HepG2 (cell line): ENCODE data around the gene TGM1. TPM values are rescaled to one million over a fixed set of nuclear protein-coding genes. Genes with fewer than 3 reads are reported as not detected.

ENCODE experiments used
- ATAC-seq: fragments of 200-7000 bp; cut with Tn5 transposase; 3 replicates; pipeline ENCODE4 v1.9.1; 2020; ENCODE audit warnings: mild to moderate bottlenecking, moderate library complexity
- BruUV-seq: library from RNA; stranded (reverse); fragments of 400-500 nt; replicated peaks from 2 replicates; lab custom pipeline; 2021; lab: Mats Ljungman, UMichigan
- CTCF ChIA-PET: fragments of 300-600 bp; formaldehyde crosslinking; extraction: SDS; loops from one replicate; lab custom pipeline; 2021; ENCODE audit warnings: low total read pairs, inconsistent platforms, low intra/inter-chr PET ratio; lab: Yijun Ruan, JAX
- POLR2A ChIA-PET: fragments of 350-600 bp; sonication (Branson Sonifier 250); formaldehyde crosslinking; loops from one replicate; lab custom pipeline; 2020; ENCODE audit warnings: antibody characterized with exemption, inconsistent platforms; lab: Yijun Ruan, JAX
- DNase-seq: peaks from one replicate; pipeline ENCODE4 v3.0.0-alpha.2; 2015; ENCODE audit warnings: low spot score
- FAIRE-seq: peaks from 3 replicates; lab custom pipeline; 2011; peaks lifted over from hg19 to GRCh38; lab: Jason Lieb, UNC
- H2AFZ ChIP-seq: one replicate; pipeline ENCODE4 v1.6.1; 2011; ENCODE audit warnings: low read length, inconsistent platforms
- H3K27ac ChIP-seq: fragments of 300-600 bp; 3 replicates; pipeline ENCODE4 v1.8.0; 2011; ENCODE audit warnings: mixed run types, mild to moderate bottlenecking, mixed read lengths, low read length, inconsistent platforms; ENCODE audit not compliant: insufficient read depth; ENCODE audit errors: extremely low read length
- H3K27me3 ChIP-seq, 2 experiments: fragments of 200-600 bp in 1 of 2; 2 replicates in 1 of 2; 3 replicates in 1 of 2; pipeline versions ENCODE4 v1.6.0 to v1.8.0; 2011; ENCODE audit warnings: low read length in 2 of 2, mild to moderate bottlenecking in 2 of 2, moderate library complexity in 2 of 2, inconsistent platforms in 1 of 2; ENCODE audit not compliant: insufficient read depth in 2 of 2, control insufficient read depth in 1 of 2
- H3K36me3 ChIP-seq, 2 experiments: fragments of 200-600 bp in 1 of 2; replicated peaks in 1 of 2; 2 replicates in 1 of 2; 3 replicates in 1 of 2; pipeline versions ENCODE4 v1.5.1 to v1.8.0; 2011; ENCODE audit warnings: low read length in 2 of 2, inconsistent platforms in 1 of 2; ENCODE audit not compliant: insufficient read depth in 2 of 2, control insufficient read depth in 1 of 2
- H3K4me1 ChIP-seq: 2 replicates; pipeline ENCODE4 v1.5.1; 2012; ENCODE audit warnings: low read length, inconsistent platforms; ENCODE audit not compliant: insufficient read depth
- H3K4me2 ChIP-seq: 2 replicates; pipeline ENCODE4 v1.6.0; 2011; ENCODE audit warnings: low read depth, low read length, inconsistent platforms
- H3K4me3 ChIP-seq, 3 experiments: fragments of 200-600 bp in 1 of 3; sonication (generic), shearing (Covaris generic) in 1 of 3; replicated peaks in 1 of 3; 2 replicates each; pipeline ENCODE4 v1.5.1; 2011 to 2016; ENCODE audit warnings: low read length in 3 of 3, inconsistent platforms in 2 of 3, low read depth in 2 of 3, mild to moderate bottlenecking in 2 of 3, control low read depth in 1 of 3, mixed read lengths in 1 of 3; ENCODE audit not compliant: insufficient read depth in 1 of 3
- H3K79me2 ChIP-seq: one replicate; pipeline ENCODE4 v1.6.1; 2011; ENCODE audit warnings: low read length, inconsistent platforms; ENCODE audit not compliant: insufficient read depth
- H3K9ac ChIP-seq: 2 replicates; pipeline ENCODE4 v1.6.0; 2011; ENCODE audit warnings: mild to moderate bottlenecking, low read depth, low read length, inconsistent platforms; ENCODE audit not compliant: insufficient read depth
- H3K9me3 ChIP-seq: 2 replicates; pipeline ENCODE4 v1.5.1; 2012; ENCODE audit warnings: mild to moderate bottlenecking, low read length
- H4K20me1 ChIP-seq: 2 replicates; pipeline ENCODE4 v1.6.0; 2011; ENCODE audit warnings: inconsistent platforms, mild to moderate bottlenecking, low read length, moderate library complexity; ENCODE audit not compliant: insufficient read depth
- ATM ChIP-seq: fragments of 450-650 bp; IDR thresholded peaks from 2 replicates; pipeline ENCODE4 v1.7.1; 2017; ENCODE audit warnings: mild to moderate bottlenecking, borderline replicate concordance
- CHCHD3 ChIP-seq: sonication (generic); formaldehyde crosslinking; IDR thresholded peaks from 2 replicates; pipeline ENCODE4 v1.8.0; 2022; ENCODE audit warnings: mild to moderate bottlenecking, missing genetic modification reagents, moderate library complexity
- KDM1A ChIP-seq: IDR thresholded peaks from 2 replicates; pipeline ENCODE4 v1.6.1; 2016; ENCODE audit warnings: missing compliant biosample characterization
- MEIS2 ChIP-seq: sonication (generic); formaldehyde crosslinking; IDR thresholded peaks from 2 replicates; pipeline ENCODE4 v1.9.0; 2021; ENCODE audit warnings: mild to moderate bottlenecking, missing genetic modification reagents
- SAP130 ChIP-seq: IDR thresholded peaks from 2 replicates; pipeline ENCODE4 v1.6.1; 2016; ENCODE audit warnings: low read depth
- STAG1 ChIP-seq: sonication (generic); formaldehyde crosslinking; IDR thresholded peaks from 2 replicates; pipeline ENCODE4 v1.4.0; 2020; ENCODE audit warnings: missing genetic modification reagents
- ZBTB7A ChIP-seq: sonication (generic); formaldehyde crosslinking; IDR thresholded peaks from 2 replicates; pipeline ENCODE4 v1.8.0; 2022; ENCODE audit warnings: mild to moderate bottlenecking, missing genetic modification reagents
- ZKSCAN5 ChIP-seq: sonication (generic); formaldehyde crosslinking; IDR thresholded peaks from 2 replicates; pipeline ENCODE4 v1.5.1; 2020; ENCODE audit warnings: mild to moderate bottlenecking, missing genetic modification reagents
- ZNF326 ChIP-seq: sonication (generic); formaldehyde crosslinking; IDR thresholded peaks from 2 replicates; pipeline ENCODE4 v1.4.0; 2020; ENCODE audit warnings: missing genetic modification reagents, borderline replicate concordance
- ZNF431 ChIP-seq: sonication (generic); formaldehyde crosslinking; IDR thresholded peaks from 2 replicates; pipeline ENCODE4 v1.9.0; 2022; ENCODE audit warnings: missing genetic modification reagents, low read depth, mild to moderate bottlenecking, borderline replicate concordance
- ZNF550 ChIP-seq: sonication (generic); formaldehyde crosslinking; IDR thresholded peaks from 2 replicates; pipeline ENCODE4 v1.4.0; 2020; ENCODE audit warnings: mild to moderate bottlenecking, missing genetic modification reagents, borderline replicate concordance
- ZNF564 ChIP-seq: sonication (generic); formaldehyde crosslinking; IDR thresholded peaks from 2 replicates; pipeline ENCODE4 v1.8.1; 2023; ENCODE audit warnings: mild to moderate bottlenecking, missing genetic modification reagents
- ZSCAN21 ChIP-seq: sonication (generic); formaldehyde crosslinking; IDR thresholded peaks from 2 replicates; pipeline ENCODE4 v1.8.0; 2022; ENCODE audit warnings: mild to moderate bottlenecking, missing genetic modification reagents, moderate library complexity, borderline replicate concordance
- WGBS: methylation state at CpG from one replicate; pipeline ENCODE4 v1.1.6; 2017; ENCODE audit warnings: low lambda C conversion rate; 5-methylcytosine and 5-hydroxymethylcytosine counted together
- in situ Hi-C: cut with HindIII; loops from 2 replicates; pipeline ENCODE4 v1.10.0; 2017; ENCODE audit warnings: low pct_unique_long_range_greater_than_20kb; ENCODE audit not compliant: extremely low pct_ligation_motif_present
- intact Hi-C: fragments of 100-400 bp; cut with micrococcal nuclease; formaldehyde crosslinking; loops from one replicate; pipeline ENCODE4 v1.10.0; 2022; ENCODE audit not compliant: unreplicated experiment
- polyA plus RNA-seq, 8 experiments: library from polyadenylated mRNA; depleted of rRNA in 3 of 8; stranded (reverse) in 7 of 8; unstranded in 1 of 8; fragments of >200 nt; fragmentation: Illumina TruSeq in 4 of 8; extraction: Trizol in 4 of 8; gene quantifications; 2 replicates each; pipeline versions ENCODE4 v1.2.1 to v1.2.3, GENCODE V29; 2011 to 2016; ENCODE audit warnings: low read depth in 4 of 8, missing spikeins in 1 of 8, mixed read lengths in 1 of 8; ENCODE audit not compliant: insufficient read depth in 1 of 8
- total RNA-seq, 5 experiments: library from RNA; depleted of rRNA; stranded (reverse); fragments of >200 nt; fragmentation: Illumina TruSeq; extraction: Trizol; gene quantifications; 2 replicates each; pipeline ENCODE4 v1.2.3, GENCODE V29; 2016; ENCODE audit warnings: low read depth in 1 of 5
- TF ChIP-seq, protein P1 (sequence below): sonication (generic); formaldehyde crosslinking; IDR thresholded peaks from 2 replicates; pipeline ENCODE4 v1.8.1; 2023; ENCODE audit warnings: missing genetic modification reagents, mild to moderate bottlenecking, borderline replicate concordance
- TF ChIP-seq, protein P2 (sequence below): sonication (generic); formaldehyde crosslinking; IDR thresholded peaks from 2 replicates; pipeline ENCODE4 v1.4.0; 2020; ENCODE audit warnings: missing genetic modification reagents
- TF ChIP-seq, protein P3 (sequence below): sonication (generic); formaldehyde crosslinking; IDR thresholded peaks from 2 replicates; pipeline ENCODE4; 2020; ENCODE audit warnings: missing genetic modification reagents, mild to moderate bottlenecking, borderline replicate concordance
- TF ChIP-seq, protein P4 (sequence below): sonication (generic); formaldehyde crosslinking; IDR thresholded peaks from 2 replicates; pipeline ENCODE4 v1.4.0; 2020; ENCODE audit warnings: low read depth, mild to moderate bottlenecking, missing genetic modification reagents
- TF ChIP-seq, protein P5 (sequence below): sonication (generic); formaldehyde crosslinking; IDR thresholded peaks from 2 replicates; pipeline ENCODE4 v1.5.0; 2020; ENCODE audit warnings: missing genetic modification reagents, mild to moderate bottlenecking, borderline replicate concordance
- TF ChIP-seq, protein P6 (sequence below), 2 experiments: fragments of 450-650 bp in 1 of 2; sonication (generic) in 1 of 2; formaldehyde crosslinking; IDR thresholded peaks; 2 replicates each; pipeline versions ENCODE4 v1.5.0 to v1.8.0; 2020 to 2022; ENCODE audit warnings: mild to moderate bottlenecking in 1 of 2, missing genetic modification reagents in 1 of 2

The TGM1 gene
- total and polyA plus RNA-seq, 2 of the 13 experiments (the other 11 are each of a cell fraction or from before 2014, with no cell fraction given): 3.2 to 10.6 TPM

DNA sequence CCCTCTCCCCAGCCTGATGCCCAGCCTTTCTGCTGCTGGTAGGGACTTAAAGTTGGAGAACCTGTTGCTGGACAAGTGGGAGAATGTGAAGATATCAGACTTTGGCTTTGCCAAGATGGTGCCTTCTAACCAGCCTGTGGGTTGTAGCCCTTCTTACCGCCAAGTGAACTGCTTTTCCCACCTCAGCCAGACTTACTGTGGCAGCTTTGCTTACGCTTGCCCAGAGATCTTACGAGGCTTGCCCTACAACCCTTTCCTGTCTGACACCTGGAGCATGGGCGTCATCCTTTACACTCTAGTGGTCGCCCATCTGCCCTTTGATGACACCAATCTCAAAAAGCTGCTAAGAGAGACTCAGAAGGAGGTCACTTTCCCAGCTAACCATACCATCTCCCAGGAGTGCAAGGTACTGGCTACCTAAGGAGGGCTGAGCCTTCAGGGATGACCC is 55.8 kb downstream of the TGM1 start:
- POLR2A ChIA-PET: interaction anchor here (0.9 to 2.7 kb wide), 7 partner anchors 9 to 65 kb away, joined by 3 to 13 read pairs (median 5); partner anchors contain the start of genes IPO4, IRF9, MDP1 and RABGGTA
- FAIRE-seq (no peak), DNase-seq (no peak), ATAC-seq (no peak; the same call in 2 of the 3 replicates)
- H3K27me3 ChIP-seq: no peaks in the 10 kb centered on the region
- H3K9ac ChIP-seq: no peak overlapping the region
- H3K4me3 ChIP-seq: no peak overlapping the region
- intact Hi-C loops (no loop called here), in situ Hi-C loops (no loop called here)
- H4K20me1 ChIP-seq: no peaks in the 10 kb centered on the region
- no peak overlapping the region for H3K27ac ChIP-seq
- no peaks in the 10 kb centered on the region for H3K79me2 ChIP-seq
- peaks cover 9% of the 10 kb centered on the region for H3K4me1 ChIP-seq
- H3K36me3 ChIP-seq: peaks cover 39 to 56% of the 10 kb centered on the region in 2 experiments
- CTCF ChIA-PET: no interaction called here
- H3K9me3 ChIP-seq: no peaks in the 10 kb centered on the region
- no peak overlapping the region for H3K4me2 ChIP-seq
- H2AFZ ChIP-seq: no peak overlapping the region
- BruUV-seq: no TSS peak
- WGBS: 99% methylated on average over 5 of the region's 5 CpGs
- TF ChIP-seq ZNF326 (CRISPR knock-in tag) (0 out of 2 replicates have a peak, but pooled peaks have one; percentile 44), ZNF550 (CRISPR knock-in tag) (no peak; the same call in 1 of the 2 replicates), ZNF431 (CRISPR knock-in tag) (no peak), ZNF564 (CRISPR knock-in tag) (no peak), ATM (no peak), CHCHD3 (CRISPR knock-in tag) (no peak), ZKSCAN5 (CRISPR knock-in tag) (no peak), KDM1A (CRISPR knock-in tag) (no peak), ZSCAN21 (no peak; the same call in 1 of the 2 replicates), MEIS2 (no peak), STAG1 (CRISPR knock-in tag) (no peak), SAP130 (no peak), ZBTB7A (CRISPR knock-in tag) (no peak)
- TF ChIP-seq, protein P1, sequence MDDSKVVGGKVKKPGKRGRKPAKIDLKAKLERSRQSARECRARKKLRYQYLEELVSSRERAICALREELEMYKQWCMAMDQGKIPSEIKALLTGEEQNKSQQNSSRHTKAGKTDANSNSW (CRISPR knock-in tag): no peak
- TF ChIP-seq, protein P2, sequence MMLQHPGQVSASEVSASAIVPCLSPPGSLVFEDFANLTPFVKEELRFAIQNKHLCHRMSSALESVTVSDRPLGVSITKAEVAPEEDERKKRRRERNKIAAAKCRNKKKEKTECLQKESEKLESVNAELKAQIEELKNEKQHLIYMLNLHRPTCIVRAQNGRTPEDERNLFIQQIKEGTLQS: no peak
- TF ChIP-seq, protein P3, sequence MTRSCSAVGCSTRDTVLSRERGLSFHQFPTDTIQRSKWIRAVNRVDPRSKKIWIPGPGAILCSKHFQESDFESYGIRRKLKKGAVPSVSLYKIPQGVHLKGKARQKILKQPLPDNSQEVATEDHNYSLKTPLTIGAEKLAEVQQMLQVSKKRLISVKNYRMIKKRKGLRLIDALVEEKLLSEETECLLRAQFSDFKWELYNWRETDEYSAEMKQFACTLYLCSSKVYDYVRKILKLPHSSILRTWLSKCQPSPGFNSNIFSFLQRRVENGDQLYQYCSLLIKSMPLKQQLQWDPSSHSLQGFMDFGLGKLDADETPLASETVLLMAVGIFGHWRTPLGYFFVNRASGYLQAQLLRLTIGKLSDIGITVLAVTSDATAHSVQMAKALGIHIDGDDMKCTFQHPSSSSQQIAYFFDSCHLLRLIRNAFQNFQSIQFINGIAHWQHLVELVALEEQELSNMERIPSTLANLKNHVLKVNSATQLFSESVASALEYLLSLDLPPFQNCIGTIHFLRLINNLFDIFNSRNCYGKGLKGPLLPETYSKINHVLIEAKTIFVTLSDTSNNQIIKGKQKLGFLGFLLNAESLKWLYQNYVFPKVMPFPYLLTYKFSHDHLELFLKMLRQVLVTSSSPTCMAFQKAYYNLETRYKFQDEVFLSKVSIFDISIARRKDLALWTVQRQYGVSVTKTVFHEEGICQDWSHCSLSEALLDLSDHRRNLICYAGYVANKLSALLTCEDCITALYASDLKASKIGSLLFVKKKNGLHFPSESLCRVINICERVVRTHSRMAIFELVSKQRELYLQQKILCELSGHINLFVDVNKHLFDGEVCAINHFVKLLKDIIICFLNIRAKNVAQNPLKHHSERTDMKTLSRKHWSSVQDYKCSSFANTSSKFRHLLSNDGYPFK: no peak; the same call in 1 of the 2 replicates
- TF ChIP-seq, protein P4, sequence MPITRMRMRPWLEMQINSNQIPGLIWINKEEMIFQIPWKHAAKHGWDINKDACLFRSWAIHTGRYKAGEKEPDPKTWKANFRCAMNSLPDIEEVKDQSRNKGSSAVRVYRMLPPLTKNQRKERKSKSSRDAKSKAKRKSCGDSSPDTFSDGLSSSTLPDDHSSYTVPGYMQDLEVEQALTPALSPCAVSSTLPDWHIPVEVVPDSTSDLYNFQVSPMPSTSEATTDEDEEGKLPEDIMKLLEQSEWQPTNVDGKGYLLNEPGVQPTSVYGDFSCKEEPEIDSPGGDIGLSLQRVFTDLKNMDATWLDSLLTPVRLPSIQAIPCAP (CRISPR knock-in tag): no peak
- TF ChIP-seq, protein P5, sequence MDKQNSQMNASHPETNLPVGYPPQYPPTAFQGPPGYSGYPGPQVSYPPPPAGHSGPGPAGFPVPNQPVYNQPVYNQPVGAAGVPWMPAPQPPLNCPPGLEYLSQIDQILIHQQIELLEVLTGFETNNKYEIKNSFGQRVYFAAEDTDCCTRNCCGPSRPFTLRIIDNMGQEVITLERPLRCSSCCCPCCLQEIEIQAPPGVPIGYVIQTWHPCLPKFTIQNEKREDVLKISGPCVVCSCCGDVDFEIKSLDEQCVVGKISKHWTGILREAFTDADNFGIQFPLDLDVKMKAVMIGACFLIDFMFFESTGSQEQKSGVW (CRISPR knock-in tag): no peak
- TF ChIP-seq, protein P6, sequence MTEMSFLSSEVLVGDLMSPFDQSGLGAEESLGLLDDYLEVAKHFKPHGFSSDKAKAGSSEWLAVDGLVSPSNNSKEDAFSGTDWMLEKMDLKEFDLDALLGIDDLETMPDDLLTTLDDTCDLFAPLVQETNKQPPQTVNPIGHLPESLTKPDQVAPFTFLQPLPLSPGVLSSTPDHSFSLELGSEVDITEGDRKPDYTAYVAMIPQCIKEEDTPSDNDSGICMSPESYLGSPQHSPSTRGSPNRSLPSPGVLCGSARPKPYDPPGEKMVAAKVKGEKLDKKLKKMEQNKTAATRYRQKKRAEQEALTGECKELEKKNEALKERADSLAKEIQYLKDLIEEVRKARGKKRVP (CRISPR knock-in tag; IDR thresholded peaks at IDR 0.05): no peak
